ENCODE data around the gene RHBDF2. TPM values are rescaled to one million over a fixed set of nuclear protein-coding genes. Genes with fewer than 3 reads are reported as not detected.

RHBDF2 gene
- total RNA-seq, 2 experiments from 2014 or later = 33.2 to 33.8 TPM

DNA sequence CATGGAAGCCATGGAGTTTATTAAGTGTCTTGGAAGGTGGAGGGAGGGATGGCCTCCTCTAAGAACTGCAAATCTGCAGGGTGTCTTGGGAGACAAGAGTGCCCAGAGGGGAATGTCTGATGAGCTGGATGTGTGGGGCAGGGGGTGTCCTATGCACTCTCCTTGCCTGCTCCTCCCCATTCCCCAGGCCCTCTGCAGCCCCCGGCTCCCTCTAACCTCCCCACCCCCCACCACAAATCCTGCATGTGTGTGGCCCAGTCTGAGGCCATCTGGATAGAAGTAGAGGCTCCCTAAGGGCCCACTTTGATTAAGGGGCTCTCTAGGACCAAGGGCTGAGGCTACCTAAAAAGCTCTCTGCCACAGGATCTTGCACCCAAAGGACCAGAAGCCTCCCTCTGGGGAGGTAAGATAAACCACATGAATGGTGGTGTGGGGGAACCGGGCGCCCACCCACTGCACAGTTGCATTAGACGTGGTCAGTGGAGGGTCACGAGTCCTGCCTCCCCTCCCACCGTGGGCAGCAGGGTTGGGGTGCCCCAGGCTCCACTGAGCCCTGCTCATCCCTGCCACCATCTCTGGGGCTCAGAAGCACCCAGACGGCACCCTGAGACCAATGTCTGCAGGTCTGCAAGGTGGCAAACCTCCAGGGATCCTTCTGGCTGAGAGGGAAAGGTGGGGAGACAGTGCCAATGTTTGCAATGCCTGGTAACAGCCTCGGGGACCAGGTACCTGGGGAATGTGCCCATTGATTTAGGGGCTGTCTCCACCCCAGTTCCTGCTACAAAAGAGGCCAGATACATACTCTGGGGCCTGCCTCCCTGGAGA, 33.2 kb downstream of the RHBDF2 start:
- Mint-ChIP-seq H3K9me3 (no peaks in the 10 kb centered on the region), H3K4me1 (peaks cover 4% of the 10 kb centered on the region), H3K27ac (no peak overlapping the region), H3K27me3 (peaks cover 5% of the 10 kb centered on the region), H3K4me3 (no peak overlapping the region), H3K36me3 (ENCODE audit: low read depth) (peaks cover 7% of the 10 kb centered on the region)
- DNase-seq = no peak
- ChIA-PET CTCF (interaction anchor here (1.0 to 3.1 kb wide), 9 partner anchors 9 to 41 kb away, joined by 3 to 28 read pairs (median 5); partner anchors contain the start of genes RHBDF2 and UBE2O), POLR2A (interaction anchor here (0.8 to 1.6 kb wide), 4 partner anchors 9 to 39 kb away, joined by 3 to 5 read pairs (median 4); no protein-coding TSS in a partner anchor)

DNA sequence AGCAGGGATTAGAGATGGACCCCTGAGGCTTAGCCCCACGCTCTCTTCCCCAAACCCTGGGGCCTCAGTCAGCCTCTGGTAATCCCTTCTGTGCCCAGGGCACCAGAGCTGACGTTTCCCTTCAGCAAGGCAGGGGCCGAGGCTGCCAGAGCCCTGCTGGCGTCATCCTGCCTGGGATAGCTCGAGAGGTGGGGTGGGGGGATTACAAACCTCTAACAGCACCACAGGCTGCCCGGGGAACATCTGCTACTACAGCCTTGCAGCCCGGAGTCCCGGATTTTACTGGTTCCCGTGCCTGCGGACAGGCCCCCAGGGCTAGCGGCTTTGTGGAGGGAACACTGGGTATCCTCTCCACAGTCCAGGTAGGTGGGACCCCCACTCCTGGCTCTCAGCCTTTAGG, 33.9 kb downstream of the RHBDF2 start, which contains the start of gene AANAT:
Gene AANAT, plus strand, starts transcription at position 238 of the 400 bp plus-strand sequence. CDS start 1,144 bp downstream, outside the sequence.
- no peaks in the 10 kb centered on the region for H3K9me3 Mint-ChIP-seq
- peaks cover 4% of the 10 kb centered on the region for H3K4me1 Mint-ChIP-seq
- DNase-seq = no peak
- no peak within 1 kb of the TSS for H3K4me3 Mint-ChIP-seq
- POLR2A ChIA-PET = interaction anchor here (0.8 to 1.6 kb wide), 4 partner anchors 25 to 40 kb away, joined by 3 to 5 read pairs (median 4); no protein-coding TSS in a partner anchor
- H3K36me3 Mint-ChIP-seq (ENCODE audit: low read depth) = peaks cover 5% of the 10 kb centered on the region
- CTCF ChIA-PET = interaction anchor here (0.9 to 3.1 kb wide), 14 partner anchors 8 to 214 kb away, joined by 3 to 28 read pairs (median 4); partner anchors contain the start of genes RHBDF2 and UBE2O
- H3K27ac Mint-ChIP-seq = no peak within 1 kb of the TSS
- peaks cover 5% of the 10 kb centered on the region for H3K27me3 Mint-ChIP-seq

DNA sequence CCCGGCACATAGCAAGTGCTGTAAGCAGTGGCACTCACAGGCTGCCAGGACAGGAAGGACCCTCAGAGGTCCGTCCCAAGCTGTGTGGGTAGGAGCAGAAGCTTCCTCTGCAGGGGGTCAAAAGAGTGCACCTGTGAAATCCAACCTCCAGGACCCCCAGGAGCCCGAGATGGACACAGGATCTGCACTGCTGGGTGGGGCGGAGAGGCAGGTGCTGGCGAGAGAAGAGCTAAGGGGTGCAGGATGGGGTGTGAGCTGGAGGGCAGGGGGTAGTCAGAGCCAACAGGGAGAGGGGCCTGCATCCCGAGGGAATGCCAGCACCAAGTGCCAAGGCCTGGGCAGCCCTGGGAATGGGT, 34.5 kb downstream of the RHBDF2 start:
- ChIA-PET POLR2A (interaction anchor here (0.9 to 1.6 kb wide), 4 partner anchors 26 to 40 kb away, joined by 3 to 5 read pairs (median 4); no protein-coding TSS in a partner anchor), CTCF (interaction anchor here (0.9 to 3.1 kb wide), 12 partner anchors 9 to 215 kb away, joined by 3 to 28 read pairs (median 4); partner anchors contain the start of genes RHBDF2 and UBE2O)
- no peak for DNase-seq
- peaks cover 4% of the 10 kb centered on the region for H3K36me3 Mint-ChIP-seq (ENCODE audit: low read depth)
- H3K4me1 Mint-ChIP-seq = peaks cover 4% of the 10 kb centered on the region
- no peaks in the 10 kb centered on the region for H3K9me3 Mint-ChIP-seq
- no peak overlapping the region for H3K4me3 Mint-ChIP-seq
- H3K27ac Mint-ChIP-seq = no peak overlapping the region
- peaks cover 8% of the 10 kb centered on the region for H3K27me3 Mint-ChIP-seq

DNA sequence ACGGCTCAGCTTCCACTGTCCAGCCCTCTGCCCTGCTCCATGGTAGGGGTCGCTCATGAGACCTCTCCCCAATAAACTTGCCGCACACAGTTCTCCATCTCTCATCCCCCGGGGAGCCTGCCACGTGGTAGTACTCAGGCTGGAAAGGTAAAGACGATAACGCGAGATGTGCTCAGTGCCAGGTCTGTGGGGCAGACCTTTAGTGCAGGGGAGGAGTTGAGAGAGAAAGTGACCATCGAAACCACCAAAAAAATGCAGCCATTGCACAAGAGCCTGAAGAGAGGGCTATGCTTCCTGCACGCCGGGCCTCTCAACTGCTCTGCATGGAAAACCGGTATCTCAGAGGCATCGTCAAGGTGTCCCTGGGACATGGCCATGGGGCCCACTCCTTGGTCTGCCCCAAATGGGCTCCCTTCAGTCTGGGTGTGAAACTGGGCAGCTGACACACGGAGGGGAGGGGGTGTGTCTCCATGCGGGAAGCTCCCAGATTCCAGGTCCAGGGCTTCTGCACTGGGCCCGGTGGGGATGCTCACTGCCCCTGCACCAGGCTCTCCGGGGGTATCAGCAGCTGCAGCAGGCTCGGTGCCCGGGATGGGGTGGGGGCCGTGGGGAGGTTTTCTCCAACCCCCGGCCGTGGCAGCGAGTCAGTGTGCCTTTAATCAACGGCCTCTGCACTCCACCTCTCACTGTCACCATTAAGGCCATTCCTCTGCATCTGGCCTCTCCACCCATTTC, 38.5 kb downstream of the RHBDF2 start:
- H3K27me3 Mint-ChIP-seq = peaks cover 9% of the 10 kb centered on the region
- H3K4me1 Mint-ChIP-seq = peaks cover 4% of the 10 kb centered on the region
- H3K9me3 Mint-ChIP-seq = no peaks in the 10 kb centered on the region
- H3K36me3 Mint-ChIP-seq (ENCODE audit: low read depth) = no peaks in the 10 kb centered on the region
- ChIA-PET POLR2A (interaction anchor here (1.3 kb wide), 1 partner anchor 49 kb away, joined by 3 read pairs; no protein-coding TSS in a partner anchor), CTCF (interaction anchor here (1.3 to 2.0 kb wide), 3 partner anchors 9 to 44 kb away, joined by 5 to 8 read pairs (median 7); partner anchors contain the start of genes RHBDF2 and UBE2O)
- H3K27ac Mint-ChIP-seq = no peak overlapping the region
- DNase-seq = no peak
- no peak overlapping the region for H3K4me3 Mint-ChIP-seq

DNA sequence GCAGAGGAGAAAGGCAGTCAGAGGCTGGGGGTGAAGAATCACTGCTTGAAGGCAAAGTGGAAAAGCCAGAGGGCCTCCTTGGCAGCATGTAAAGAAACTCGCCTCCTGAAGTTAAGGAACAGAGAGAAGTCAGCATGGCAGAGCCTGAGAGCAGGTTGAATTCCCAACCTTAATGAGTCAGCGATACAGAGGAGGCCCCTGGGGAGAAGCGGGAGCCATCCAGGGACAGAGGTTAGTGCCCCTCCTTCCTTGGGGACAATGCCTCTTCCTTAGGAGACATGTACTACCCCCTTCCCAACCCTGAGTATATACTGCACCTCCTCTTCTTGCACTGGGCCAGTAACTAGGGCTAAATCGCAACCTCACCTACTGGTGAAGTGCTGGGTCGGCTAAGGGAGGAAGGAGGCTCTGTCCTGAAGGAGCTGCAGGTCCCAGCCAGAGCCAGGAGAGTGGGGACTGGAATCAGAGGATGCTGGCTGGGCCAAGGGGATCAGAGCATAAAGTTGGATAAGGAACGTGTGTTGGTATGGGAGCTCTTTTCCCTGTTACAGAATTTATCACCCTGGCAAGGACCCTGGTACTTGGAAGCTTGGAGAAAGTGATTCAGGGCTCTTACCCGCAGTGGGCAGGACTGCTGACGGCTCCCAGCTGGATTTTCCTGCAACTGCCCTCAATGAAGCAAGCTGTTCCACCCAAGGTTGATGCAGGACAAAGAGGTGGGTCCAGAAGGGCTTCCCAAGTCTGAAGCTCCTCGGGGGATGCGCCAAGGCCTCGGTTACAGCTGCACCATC, 39.3 kb downstream of the RHBDF2 start:
- ChIA-PET CTCF (interaction anchor here (1.3 to 2.0 kb wide), 3 partner anchors 8 to 45 kb away, joined by 5 to 8 read pairs (median 7); partner anchors contain the start of genes RHBDF2 and UBE2O), POLR2A (interaction anchor here (1.3 kb wide), 1 partner anchor 50 kb away, joined by 3 read pairs; no protein-coding TSS in a partner anchor)
- Mint-ChIP-seq H3K36me3 (ENCODE audit: low read depth) (no peaks in the 10 kb centered on the region), H3K4me3 (no peak overlapping the region), H3K9me3 (no peaks in the 10 kb centered on the region), H3K27me3 (peaks cover 9% of the 10 kb centered on the region), H3K27ac (no peak overlapping the region), H3K4me1 (peaks cover 4% of the 10 kb centered on the region)
- DNase-seq = no peak

DNA sequence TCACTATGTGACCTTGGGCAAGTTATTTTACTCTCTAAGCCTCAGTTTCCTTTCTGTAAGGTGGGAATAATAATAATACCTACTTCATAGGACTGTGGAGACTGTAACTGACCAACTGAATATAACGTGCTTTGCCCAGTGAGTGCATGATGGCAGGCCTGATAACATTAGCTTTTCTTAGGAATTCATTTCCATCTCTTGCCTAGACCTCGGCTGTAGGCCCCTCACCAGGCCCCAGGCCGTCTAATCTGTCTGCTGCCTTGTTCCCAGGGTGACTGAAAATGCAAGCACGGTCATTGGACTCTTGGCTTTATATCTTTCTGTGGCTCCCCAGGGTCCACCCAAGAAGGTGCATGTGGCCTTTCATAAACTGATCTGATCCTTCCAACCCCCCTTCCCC, 41.5 kb downstream of the RHBDF2 start:
- Mint-ChIP-seq H3K27ac (no peak overlapping the region), H3K4me1 (no peaks in the 10 kb centered on the region), H3K9me3 (no peaks in the 10 kb centered on the region), H3K4me3 (no peak overlapping the region), H3K27me3 (peaks cover 8% of the 10 kb centered on the region), H3K36me3 (ENCODE audit: low read depth) (no peaks in the 10 kb centered on the region)
- ChIA-PET POLR2A (interaction anchor here (1.2 to 1.4 kb wide), 2 partner anchors 9 to 97 kb away, joined by 3 to 4 read pairs; no protein-coding TSS in a partner anchor), CTCF (interaction anchor here (1.0 to 1.2 kb wide), 7 partner anchors 8 to 212 kb away, joined by 3 to 5 read pairs (median 3); partner anchors contain the start of gene AANAT)
- no peak for DNase-seq

DNA sequence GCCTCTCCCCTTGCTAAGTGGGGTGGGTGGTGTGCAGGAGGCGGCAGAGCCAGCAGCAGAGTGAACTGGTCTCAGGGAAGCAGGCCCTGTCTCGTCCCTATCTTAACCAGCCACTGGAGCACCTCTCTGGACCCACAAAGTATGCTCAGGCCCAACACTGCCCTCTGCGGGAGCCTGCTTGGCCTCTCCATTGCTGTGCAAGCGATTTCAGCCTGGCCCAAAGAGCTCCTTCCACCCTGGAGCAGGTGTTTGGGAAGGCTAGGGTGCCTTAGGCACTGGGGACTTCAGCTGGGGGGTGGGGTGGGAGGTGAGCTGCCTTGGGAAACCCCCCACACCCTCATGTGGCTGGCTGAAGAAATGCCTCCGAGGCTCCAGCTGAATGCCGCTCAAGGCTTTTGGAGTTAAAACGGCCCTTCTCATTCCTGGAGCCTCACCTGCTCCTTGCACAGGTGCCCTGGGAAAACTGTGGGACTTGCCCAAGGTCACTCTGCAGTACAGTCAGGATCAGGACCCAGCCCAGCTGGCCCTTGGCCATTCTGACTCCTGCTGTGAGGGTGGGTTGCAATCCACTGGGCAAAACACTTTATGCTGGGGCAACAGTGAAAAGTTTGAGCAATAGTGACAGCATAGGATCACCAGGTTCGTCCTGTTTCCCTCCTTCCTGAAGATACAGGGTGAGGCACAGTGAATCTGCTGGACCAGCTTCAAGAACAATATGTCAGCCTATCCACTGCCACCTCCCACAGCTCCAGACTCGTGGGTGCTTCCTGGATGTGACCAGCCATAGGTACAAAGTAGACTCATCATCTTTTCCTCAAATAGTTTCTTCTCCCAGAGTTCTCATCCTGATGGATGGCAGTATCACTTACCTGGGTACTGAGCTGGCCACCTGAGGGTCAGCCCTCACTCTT, 42.4 kb downstream of the RHBDF2 start:
- ChIA-PET POLR2A (interaction anchor here (0.9 to 1.4 kb wide), 3 partner anchors 10 to 98 kb away, joined by 3 to 4 read pairs (median 3); no protein-coding TSS in a partner anchor), CTCF (interaction anchor here (1.0 to 1.5 kb wide), 9 partner anchors 9 to 213 kb away, joined by 3 to 7 read pairs (median 3); partner anchors contain the start of gene AANAT)
- H3K36me3 Mint-ChIP-seq (ENCODE audit: low read depth) = no peaks in the 10 kb centered on the region
- no peak overlapping the region for H3K4me3 Mint-ChIP-seq
- no peak overlapping the region for H3K27ac Mint-ChIP-seq
- H3K9me3 Mint-ChIP-seq = no peaks in the 10 kb centered on the region
- peaks cover 7% of the 10 kb centered on the region for H3K27me3 Mint-ChIP-seq
- H3K4me1 Mint-ChIP-seq = no peaks in the 10 kb centered on the region
- DNase-seq = no peak

DNA sequence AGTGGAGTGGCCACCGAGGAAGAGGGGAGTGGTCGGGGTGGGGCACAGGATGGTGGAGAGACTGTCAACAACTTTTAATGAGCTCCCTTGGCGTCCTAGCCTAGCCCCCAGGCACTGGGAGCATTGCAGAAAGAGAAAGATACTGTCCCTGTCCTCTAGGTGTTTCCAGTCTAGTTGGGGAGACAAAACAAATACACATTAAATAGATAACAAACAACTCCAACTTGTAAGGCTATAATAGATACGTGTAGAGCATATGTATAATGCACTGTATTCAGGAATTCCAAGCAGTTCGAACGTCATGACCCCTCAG, 47.8 kb downstream of the RHBDF2 start:
- ChIA-PET POLR2A (interaction anchor here (0.8 to 2.4 kb wide), 8 partner anchors 17 to 245 kb away, joined by 3 to 12 read pairs (median 4); partner anchors contain the start of gene PRPSAP1), CTCF (interaction anchor here (0.8 to 2.1 kb wide), 19 partner anchors 9 to 171 kb away, joined by 3 to 9 read pairs (median 4); partner anchors contain the start of genes RHBDF2 and SPHK1)
- Mint-ChIP-seq H3K27me3 (no peaks in the 10 kb centered on the region), H3K4me1 (peaks cover 35% of the 10 kb centered on the region), H3K36me3 (ENCODE audit: low read depth) (peaks cover 6% of the 10 kb centered on the region), H3K4me3 (peak overlapping the region; percentile 91), H3K9me3 (no peaks in the 10 kb centered on the region), H3K27ac (peak overlapping the region; percentile 37)
- no peak for DNase-seq

DNA sequence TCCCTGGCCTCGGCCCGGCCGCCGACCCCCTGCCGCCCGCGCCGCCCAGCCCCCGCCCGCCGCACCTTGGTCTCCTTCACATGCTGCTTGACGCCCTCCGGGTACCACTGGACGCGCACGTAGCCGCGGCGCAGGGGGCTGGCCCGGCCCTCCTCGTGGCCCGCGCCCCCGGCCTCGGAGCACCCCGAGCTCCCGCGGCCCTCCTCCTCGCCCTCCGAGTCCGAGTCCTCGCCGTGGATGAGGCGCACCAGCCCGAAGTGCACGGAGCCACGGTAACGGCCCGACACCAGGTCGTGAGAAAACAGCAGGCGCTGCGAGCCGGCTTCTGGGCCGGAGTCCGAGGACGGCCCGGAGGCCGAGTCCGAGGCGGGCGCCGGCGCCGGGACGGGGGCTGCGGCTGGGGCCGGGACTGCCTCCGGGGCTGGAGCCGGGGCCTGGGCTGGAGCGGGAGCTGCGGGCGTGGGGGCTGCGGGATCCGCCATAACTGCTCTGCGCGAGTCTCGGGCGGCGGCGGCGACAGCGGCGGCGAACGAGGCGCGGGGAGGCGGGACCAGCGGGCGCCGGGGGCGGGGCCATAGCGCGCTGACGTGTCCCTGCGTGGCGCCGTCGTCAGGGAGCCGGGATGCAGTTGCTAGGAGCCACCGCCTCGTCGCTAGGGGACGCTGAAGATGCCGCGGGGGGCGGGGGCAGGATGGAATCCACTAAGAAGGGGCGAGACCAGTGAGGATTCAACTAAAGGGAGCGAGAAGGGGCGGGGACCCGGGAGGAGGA, 48.4 kb downstream of the RHBDF2 start, which contains the start of gene UBE2O:
Gene UBE2O, minus strand, starts transcription at position 493 of the 771 bp plus-strand sequence. Its CDS starts 11 bp downstream, at position 482.
- ChIA-PET CTCF (interaction anchor here (0.8 to 2.1 kb wide), 17 partner anchors 9 to 171 kb away, joined by 3 to 9 read pairs (median 4); partner anchors contain the start of genes AANAT, RHBDF2 and SPHK1), POLR2A (interaction anchor here (0.8 to 2.4 kb wide), 14 partner anchors 15 to 389 kb away, joined by 3 to 12 read pairs (median 4); partner anchors contain the start of gene PRPSAP1)
- Mint-ChIP-seq H3K36me3 (ENCODE audit: low read depth) (peaks cover 6% of the 10 kb centered on the region), H3K4me3 (peak within 1 kb of the TSS; percentile 91), H3K27ac (peak within 1 kb of the TSS; percentile 37), H3K27me3 (no peaks in the 10 kb centered on the region), H3K4me1 (peaks cover 41% of the 10 kb centered on the region), H3K9me3 (no peaks in the 10 kb centered on the region)
- peak; percentile 94 for DNase-seq

DNA sequence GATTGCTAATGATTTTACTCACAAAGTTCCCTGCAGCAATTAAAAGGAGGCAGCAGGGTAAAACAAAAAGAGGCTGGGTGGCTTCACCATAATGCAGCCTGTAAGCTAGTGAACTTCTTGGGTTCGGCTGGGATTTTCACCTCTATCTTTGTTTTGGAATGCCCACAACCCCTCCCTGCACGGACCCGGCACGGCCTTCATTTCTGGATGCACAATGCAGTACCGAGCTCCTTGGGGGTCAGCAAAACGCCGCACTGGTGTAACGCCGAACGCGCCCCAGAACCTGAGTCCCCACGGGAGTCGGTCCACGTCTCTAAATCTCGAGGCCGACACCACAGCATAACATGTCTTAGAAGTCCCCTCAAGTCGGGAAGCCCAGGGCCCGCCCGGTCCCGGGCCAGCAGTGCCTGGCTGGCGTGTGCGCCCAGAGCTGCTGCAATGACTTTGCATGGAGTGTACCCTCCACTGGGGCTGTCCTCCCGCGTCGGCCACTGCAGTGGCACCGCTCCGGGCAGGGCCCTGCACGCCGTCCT, 49.0 kb downstream of the RHBDF2 start:
- peak overlapping the region; percentile 91 for H3K4me3 Mint-ChIP-seq
- H3K9me3 Mint-ChIP-seq = no peaks in the 10 kb centered on the region
- CTCF ChIA-PET = interaction anchor here (0.9 to 2.1 kb wide), 6 partner anchors 15 to 71 kb away, joined by 3 to 5 read pairs (median 4); partner anchors contain the start of gene AANAT
- peak overlapping the region; percentile 36 for H3K27ac Mint-ChIP-seq
- peaks cover 6% of the 10 kb centered on the region for H3K36me3 Mint-ChIP-seq (ENCODE audit: low read depth)
- no peak for DNase-seq
- peaks cover 47% of the 10 kb centered on the region for H3K4me1 Mint-ChIP-seq
- POLR2A ChIA-PET = interaction anchor here (0.9 to 2.4 kb wide), 8 partner anchors 14 to 388 kb away, joined by 3 to 12 read pairs (median 4); partner anchors contain the start of gene PRPSAP1
- no peaks in the 10 kb centered on the region for H3K27me3 Mint-ChIP-seq
